Measurements from ENCODE around the gene SGF29.

GRCh38 chr16:28544998-28545397 lies 8.7 kb upstream of the SGF29 start:
- no peak for TF ChIP-seq CTCF (IDR thresholded peaks at IDR 0.05)
- no peak for TF ChIP-seq POLR2A (IDR thresholded peaks at IDR 0.05)
- TF ChIP-seq EP300 (IDR thresholded peaks at IDR 0.05): no peak
- no peak for TF ChIP-seq POLR2AphosphoS5 (IDR thresholded peaks at IDR 0.05)
